IPS DF 4.7 (cell line): ENCODE measurements around the gene SLC9A1.

Source experiments
- DNase-seq: peaks from one replicate; pipeline ENCODE4 v3.0.0-alpha.2; 2013; ENCODE audit warnings: low spot score; ENCODE audit errors: extremely low read depth

The SLC9A1 gene

GRCh38 chr1:27103498-27103897, 51.4 kb downstream of the SLC9A1 start:
- DNase-seq: no peak

- no peak for DNase-seq
Measured at GRCh38 chr1:27102707-27103468, 52.0 kb downstream of the SLC9A1 start.

GRCh38 chr1:27102134-27102706, 52.7 kb downstream of the SLC9A1 start:
- DNase-seq: no peak

- no peak for DNase-seq
Measured at GRCh38 chr1:27101696-27102095, 53.2 kb downstream of the SLC9A1 start.

GRCh38 chr1:27101054-27101491, 53.9 kb downstream of the SLC9A1 start:
- DNase-seq: no peak

DNA sequence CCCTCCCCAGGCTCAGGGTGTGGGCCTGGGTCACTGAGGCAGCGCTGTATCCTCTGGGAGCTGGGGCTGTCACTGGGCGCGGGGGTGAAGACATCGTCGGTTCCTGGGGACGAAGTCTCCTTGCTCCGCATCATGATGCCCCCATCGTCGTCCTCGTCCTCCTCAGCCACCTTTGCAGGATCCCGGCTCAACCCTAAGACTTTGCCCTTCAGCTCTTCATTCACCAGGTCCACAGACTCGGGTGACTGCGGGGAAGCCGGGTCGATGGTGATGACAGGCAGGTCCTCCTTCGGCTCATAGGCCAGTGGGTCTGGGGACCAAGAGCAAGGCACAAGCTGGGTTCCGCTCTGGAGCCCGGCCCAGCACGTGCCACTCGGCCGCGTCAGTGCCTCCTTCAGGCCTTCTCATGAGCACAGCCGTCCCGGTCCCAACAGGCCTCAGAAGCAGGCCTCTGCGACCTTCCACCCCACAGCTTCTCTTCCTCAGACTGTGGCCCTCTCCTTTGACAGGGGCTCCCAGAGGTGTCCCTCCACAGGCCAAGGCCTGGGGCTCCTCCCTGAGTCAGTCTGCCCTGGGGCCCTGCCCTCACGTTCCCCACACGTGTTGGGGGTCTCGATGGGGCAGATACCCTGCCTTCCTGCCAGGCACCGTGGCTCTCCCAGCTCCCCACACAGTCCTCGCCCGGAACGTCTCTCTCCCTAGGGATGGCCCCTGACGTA, 54.4 kb downstream of the SLC9A1 start:
- DNase-seq: no peak

DNA sequence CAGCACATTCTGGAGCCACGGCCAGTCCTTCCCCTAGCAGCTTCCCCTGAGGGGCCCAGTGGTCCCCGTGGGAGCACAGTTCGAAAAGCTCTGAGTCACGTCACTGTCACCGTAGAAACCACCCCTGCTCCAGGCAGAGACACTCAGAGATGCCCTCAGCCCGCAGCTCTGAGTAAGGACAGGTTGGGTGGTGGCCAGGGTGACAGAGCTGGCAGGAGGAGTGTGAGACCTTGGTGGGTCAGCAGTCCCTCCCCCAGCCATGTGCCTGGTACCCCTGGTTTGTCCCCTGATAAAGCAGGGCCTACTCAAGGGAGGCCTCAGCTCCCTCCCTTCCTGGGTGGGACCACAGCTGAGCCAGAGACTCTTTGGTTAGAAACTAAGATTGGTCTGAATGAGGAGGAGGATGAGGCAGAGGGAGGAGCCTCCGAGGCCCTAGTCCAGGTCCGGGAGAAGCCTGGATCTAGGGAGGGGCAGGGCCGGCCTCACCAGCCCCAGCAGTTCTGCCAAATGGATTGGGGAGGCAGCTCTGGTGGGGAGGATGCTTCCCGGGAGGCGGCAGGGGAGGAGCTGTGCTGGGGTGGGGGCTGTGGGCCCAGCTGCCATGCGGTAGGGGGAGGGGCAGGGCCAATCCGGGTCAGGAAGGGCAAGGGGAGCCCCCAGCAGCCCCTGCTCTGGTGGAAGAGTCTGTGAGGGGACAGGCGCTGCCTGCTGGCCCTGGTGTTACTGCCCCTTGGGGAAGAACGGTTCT, 55.2 kb downstream of the SLC9A1 start:
- no peak for DNase-seq

GRCh38 chr1:27099135-27099586, 55.8 kb downstream of the SLC9A1 start:
- no peak for DNase-seq

- no peak for DNase-seq
Measured at GRCh38 chr1:27098431-27099134, 56.3 kb downstream of the SLC9A1 start.

DNA sequence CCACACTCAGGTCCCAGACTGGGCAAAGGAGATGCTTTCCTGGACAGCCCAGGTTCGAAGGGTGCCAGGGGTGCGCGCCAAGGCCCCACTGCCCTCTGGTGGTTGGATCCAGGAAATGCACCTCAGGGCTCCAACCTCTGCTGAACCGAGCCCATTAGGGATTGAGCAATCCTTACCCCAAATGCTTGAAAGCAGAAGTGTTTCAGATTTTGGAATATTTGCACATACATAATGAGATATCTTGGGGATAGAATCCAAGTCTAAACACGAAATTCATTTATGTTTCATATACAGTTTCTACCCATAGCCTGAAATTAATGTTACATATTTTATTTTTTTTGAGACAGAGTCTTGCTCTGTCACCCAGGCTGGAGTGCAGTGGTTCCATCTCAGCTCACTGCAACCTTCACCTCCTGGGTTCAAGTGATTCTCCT, 57.4 kb downstream of the SLC9A1 start:
- DNase-seq: no peak

DNA sequence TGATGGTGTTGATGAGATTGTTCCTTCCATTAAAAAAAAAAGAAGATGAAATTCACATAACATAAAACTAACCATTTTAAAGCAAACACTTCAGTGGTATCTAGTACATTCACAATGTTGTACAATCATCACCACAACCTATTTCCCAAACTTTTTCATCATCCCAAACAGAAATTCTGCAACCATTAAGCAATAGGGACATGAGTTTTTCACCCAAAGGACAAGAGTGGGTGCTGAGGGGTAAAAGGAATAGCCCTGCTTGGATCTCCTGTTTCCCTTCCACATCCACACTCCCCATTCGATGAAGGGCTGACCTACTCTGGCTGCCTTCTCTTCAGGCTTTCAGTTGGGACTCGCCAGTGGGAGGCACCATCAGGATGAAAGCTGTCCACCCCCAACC, 59.3 kb downstream of the SLC9A1 start:
- DNase-seq: no peak

- DNase-seq: no peak
Measured at GRCh38 chr1:27092888-27093287, 62.0 kb downstream of the SLC9A1 start.

DNA sequence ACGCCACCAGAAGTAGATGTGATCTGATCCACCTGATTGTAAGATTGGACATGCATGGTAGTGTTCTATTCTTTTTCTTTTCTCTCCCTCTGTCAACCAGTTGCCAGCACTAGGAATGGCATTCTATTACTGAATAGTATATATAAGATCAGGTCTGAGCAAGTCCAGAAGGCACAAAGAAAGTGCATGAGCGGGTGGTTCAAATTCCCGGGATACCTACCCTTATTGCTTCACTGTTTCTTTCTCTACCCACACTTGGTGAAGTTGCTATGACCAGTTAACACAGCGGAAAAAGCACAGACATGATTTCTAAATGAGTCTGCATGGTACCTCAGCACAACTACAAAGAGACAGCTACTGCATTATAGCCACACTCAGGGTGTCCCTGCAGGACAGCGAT, 64.0 kb downstream of the SLC9A1 start:
- no peak for DNase-seq

DNA sequence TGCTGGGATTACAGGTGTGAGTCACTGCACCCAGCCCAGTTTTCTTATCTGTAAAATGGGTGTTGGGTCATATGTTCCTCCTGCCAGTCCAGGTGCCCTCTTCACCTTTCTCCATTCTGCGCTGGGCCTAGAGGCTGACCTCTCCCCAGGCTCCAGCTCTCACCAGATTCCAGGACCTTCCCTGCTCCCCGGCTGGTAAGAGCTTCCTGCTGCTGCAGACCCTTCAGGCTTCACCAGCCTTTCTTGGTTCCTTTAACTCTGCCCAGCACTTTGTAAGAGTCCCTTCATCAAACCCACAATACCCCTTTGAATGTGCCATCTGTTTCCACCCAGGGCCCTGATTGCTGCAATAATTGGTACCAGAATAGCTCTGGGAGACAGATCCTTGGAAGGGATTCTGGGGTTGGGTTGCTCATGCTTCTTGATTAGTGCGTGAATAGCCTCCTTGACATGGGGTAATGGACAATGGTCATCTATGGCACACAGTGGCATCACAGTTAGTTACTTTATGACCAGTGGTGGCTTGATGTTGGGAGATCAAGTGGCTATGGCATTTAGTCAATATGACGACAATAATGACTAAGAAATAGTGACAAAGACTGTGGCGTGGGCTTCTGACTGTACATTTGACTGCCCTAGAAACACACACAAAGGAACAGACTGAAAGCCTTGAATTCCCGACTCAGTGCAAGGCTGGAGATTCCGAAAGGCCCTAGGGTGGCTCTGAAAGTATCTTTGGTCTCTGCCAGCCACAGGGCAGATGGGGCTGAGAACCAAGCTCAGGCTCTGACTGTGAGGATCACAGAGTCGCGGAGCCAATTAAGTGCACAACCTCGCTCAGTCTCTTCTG, 67.3 kb downstream of the SLC9A1 start:
- no peak for DNase-seq

- no peak for DNase-seq
Measured at GRCh38 chr1:27086628-27087027, 68.3 kb downstream of the SLC9A1 start.

- DNase-seq: no peak
Measured at GRCh38 chr1:27086026-27086425, 68.9 kb downstream of the SLC9A1 start.

DNA sequence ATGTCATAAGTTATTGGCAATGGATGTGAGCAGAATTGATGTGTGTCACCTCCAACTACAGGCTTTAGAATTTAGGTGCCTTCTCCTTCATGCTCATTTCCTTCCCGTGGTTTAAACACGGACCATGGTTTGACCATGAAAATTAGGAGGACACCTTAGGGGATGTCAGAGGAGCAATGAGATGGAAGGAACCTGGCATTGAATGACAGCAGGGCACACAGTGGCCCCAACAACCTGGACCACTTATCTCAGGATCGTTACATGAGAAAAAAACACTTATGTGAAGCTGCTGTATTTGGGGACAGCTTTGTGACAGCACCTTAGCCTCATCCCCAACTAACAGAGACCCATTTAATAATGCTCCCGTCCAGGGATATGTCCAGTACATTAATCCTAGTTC, 70.8 kb downstream of the SLC9A1 start:
- no peak for DNase-seq

DNA sequence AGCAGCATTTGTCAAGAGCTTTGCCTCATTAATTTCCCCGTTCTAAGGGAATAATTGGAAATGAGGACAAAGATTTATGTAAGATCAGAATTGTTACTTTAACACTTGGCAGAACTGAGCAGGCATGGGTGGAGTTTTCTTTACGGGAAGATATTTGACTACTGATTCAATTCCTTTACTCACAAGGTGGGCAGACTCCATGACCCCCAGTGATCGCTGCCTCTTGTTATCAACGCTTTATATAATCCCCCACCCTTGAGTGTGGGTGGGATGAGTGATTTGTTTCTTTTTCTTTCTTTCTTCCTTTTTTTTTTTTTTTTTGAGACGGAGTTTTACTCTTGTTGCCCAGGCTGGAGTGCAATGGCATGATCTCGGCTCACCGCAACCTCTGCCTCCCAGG, 77.0 kb downstream of the SLC9A1 start:
- DNase-seq: no peak

DNA sequence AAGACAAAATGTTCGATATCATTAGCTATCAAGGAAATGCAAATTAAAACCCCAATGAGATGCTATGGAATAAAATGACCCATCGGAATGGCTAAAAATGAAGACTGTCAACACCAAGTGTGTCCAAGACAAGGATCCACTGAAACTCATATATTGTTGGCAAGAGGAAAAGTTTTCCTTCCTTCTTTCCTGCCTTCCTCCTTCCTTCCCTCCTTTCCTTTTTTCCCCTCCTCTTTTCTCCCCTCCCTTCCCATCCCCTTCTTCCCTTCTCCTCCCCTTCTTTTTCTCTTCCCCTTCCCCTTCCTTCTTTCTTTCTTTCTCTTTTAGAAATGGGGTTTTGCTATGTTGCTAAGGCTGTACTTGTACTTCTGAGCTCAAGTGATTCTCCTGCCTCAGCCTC, 78.1 kb downstream of the SLC9A1 start:
- no peak for DNase-seq

DNA sequence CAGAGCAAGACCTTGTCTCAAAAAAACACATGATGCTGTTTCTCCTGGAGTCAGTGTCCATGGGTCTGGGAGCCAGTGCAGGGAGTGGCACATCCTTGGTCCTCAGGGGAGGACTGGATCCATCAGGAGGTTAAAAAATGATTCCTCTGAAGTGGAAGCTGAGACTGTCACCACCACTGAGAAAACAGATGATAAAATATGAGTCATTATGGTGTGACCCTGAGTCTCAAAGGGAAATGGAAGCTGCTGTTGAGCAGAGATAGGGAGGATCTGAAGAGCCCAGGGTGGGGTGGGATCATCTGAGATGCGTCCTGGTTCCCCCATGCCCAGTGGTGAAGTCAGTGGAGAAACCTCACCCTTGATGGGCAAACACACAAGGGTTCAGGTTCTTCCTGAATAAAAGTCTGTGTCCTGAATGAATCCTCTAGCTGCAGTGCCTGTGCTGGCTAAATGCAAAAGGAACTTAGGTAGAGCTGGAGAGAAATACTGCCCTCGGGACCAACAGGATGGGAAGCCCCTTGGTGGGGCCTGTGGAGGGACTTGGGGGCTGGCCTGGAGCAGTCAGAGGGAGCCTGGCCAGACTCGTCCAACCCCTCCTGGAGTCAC, 80.6 kb downstream of the SLC9A1 start:
- no peak for DNase-seq
